ENCODE results near the gene NDFIP1.

GRCh38 chr5:142197781-142198180 is 89.2 kb downstream of the NDFIP1 start:
- TF ChIP-seq, protein P1, sequence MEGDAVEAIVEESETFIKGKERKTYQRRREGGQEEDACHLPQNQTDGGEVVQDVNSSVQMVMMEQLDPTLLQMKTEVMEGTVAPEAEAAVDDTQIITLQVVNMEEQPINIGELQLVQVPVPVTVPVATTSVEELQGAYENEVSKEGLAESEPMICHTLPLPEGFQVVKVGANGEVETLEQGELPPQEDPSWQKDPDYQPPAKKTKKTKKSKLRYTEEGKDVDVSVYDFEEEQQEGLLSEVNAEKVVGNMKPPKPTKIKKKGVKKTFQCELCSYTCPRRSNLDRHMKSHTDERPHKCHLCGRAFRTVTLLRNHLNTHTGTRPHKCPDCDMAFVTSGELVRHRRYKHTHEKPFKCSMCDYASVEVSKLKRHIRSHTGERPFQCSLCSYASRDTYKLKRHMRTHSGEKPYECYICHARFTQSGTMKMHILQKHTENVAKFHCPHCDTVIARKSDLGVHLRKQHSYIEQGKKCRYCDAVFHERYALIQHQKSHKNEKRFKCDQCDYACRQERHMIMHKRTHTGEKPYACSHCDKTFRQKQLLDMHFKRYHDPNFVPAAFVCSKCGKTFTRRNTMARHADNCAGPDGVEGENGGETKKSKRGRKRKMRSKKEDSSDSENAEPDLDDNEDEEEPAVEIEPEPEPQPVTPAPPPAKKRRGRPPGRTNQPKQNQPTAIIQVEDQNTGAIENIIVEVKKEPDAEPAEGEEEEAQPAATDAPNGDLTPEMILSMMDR (conservative IDR thresholded peaks at IDR 0.05; ENCODE audit: low read depth, low read length) = no peak
- TF ChIP-seq EZH2phosphoT487 (IDR thresholded peaks at IDR 0.05; ENCODE audit: borderline replicate concordance, low read length) = no peak

Data from PC-3 (cell line).